HepG2 (cell line): ENCODE results near the gene CREM. TPM values are rescaled to one million over a fixed set of nuclear protein-coding genes. Genes with fewer than 3 reads are reported as not detected.

Experiments
- ATAC-seq: fragments of 200-7000 bp; cut with Tn5 transposase; 3 replicates; pipeline ENCODE4 v1.9.1; 2020; ENCODE audit warnings: mild to moderate bottlenecking, moderate library complexity
- BruUV-seq: library from RNA; stranded (reverse); fragments of 400-500 nt; replicated peaks from 2 replicates; lab custom pipeline; 2021; lab: Mats Ljungman, UMichigan
- CTCF ChIA-PET: fragments of 300-600 bp; formaldehyde crosslinking; extraction: SDS; loops from one replicate; lab custom pipeline; 2021; ENCODE audit warnings: low total read pairs, inconsistent platforms, low intra/inter-chr PET ratio; lab: Yijun Ruan, JAX
- POLR2A ChIA-PET: fragments of 350-600 bp; sonication (Branson Sonifier 250); formaldehyde crosslinking; loops from one replicate; lab custom pipeline; 2020; ENCODE audit warnings: antibody characterized with exemption, inconsistent platforms; lab: Yijun Ruan, JAX
- DNase-seq: peaks from one replicate; pipeline ENCODE4 v3.0.0-alpha.2; 2015; ENCODE audit warnings: low spot score
- FAIRE-seq: peaks from 3 replicates; lab custom pipeline; 2011; peaks lifted over from hg19 to GRCh38; lab: Jason Lieb, UNC
- H2AFZ ChIP-seq: one replicate; pipeline ENCODE4 v1.6.1; 2011; ENCODE audit warnings: low read length, inconsistent platforms
- H3K27ac ChIP-seq: fragments of 300-600 bp; 3 replicates; pipeline ENCODE4 v1.8.0; 2011; ENCODE audit warnings: mixed run types, mild to moderate bottlenecking, mixed read lengths, low read length, inconsistent platforms; ENCODE audit not compliant: insufficient read depth; ENCODE audit errors: extremely low read length
- H3K27me3 ChIP-seq, 2 experiments: fragments of 200-600 bp in 1 of 2; 2 replicates in 1 of 2; 3 replicates in 1 of 2; pipeline versions ENCODE4 v1.6.0 to v1.8.0; 2011; ENCODE audit warnings: low read length in 2 of 2, mild to moderate bottlenecking in 2 of 2, moderate library complexity in 2 of 2, inconsistent platforms in 1 of 2; ENCODE audit not compliant: insufficient read depth in 2 of 2, control insufficient read depth in 1 of 2
- H3K36me3 ChIP-seq, 2 experiments: fragments of 200-600 bp in 1 of 2; replicated peaks in 1 of 2; 2 replicates in 1 of 2; 3 replicates in 1 of 2; pipeline versions ENCODE4 v1.5.1 to v1.8.0; 2011; ENCODE audit warnings: low read length in 2 of 2, inconsistent platforms in 1 of 2; ENCODE audit not compliant: insufficient read depth in 2 of 2, control insufficient read depth in 1 of 2
- H3K4me1 ChIP-seq: 2 replicates; pipeline ENCODE4 v1.5.1; 2012; ENCODE audit warnings: low read length, inconsistent platforms; ENCODE audit not compliant: insufficient read depth
- H3K4me2 ChIP-seq: 2 replicates; pipeline ENCODE4 v1.6.0; 2011; ENCODE audit warnings: low read depth, low read length, inconsistent platforms
- H3K4me3 ChIP-seq, 3 experiments: fragments of 200-600 bp in 1 of 3; sonication (generic), shearing (Covaris generic) in 1 of 3; replicated peaks in 1 of 3; 2 replicates each; pipeline ENCODE4 v1.5.1; 2011 to 2016; ENCODE audit warnings: low read length in 3 of 3, inconsistent platforms in 2 of 3, low read depth in 2 of 3, mild to moderate bottlenecking in 2 of 3, control low read depth in 1 of 3, mixed read lengths in 1 of 3; ENCODE audit not compliant: insufficient read depth in 1 of 3
- H3K79me2 ChIP-seq: one replicate; pipeline ENCODE4 v1.6.1; 2011; ENCODE audit warnings: low read length, inconsistent platforms; ENCODE audit not compliant: insufficient read depth
- H3K9ac ChIP-seq: 2 replicates; pipeline ENCODE4 v1.6.0; 2011; ENCODE audit warnings: mild to moderate bottlenecking, low read depth, low read length, inconsistent platforms; ENCODE audit not compliant: insufficient read depth
- H3K9me3 ChIP-seq: 2 replicates; pipeline ENCODE4 v1.5.1; 2012; ENCODE audit warnings: mild to moderate bottlenecking, low read length
- H4K20me1 ChIP-seq: 2 replicates; pipeline ENCODE4 v1.6.0; 2011; ENCODE audit warnings: inconsistent platforms, mild to moderate bottlenecking, low read length, moderate library complexity; ENCODE audit not compliant: insufficient read depth
- AGO2 ChIP-seq: fragments of 200-400 bp; formaldehyde crosslinking; optimal IDR thresholded peaks from 2 replicates; pipeline ENCODE3; 2017; ENCODE audit warnings: mild to moderate bottlenecking, low read depth, low read length, moderate library complexity
- CBX5 ChIP-seq: sonication (generic); formaldehyde crosslinking; IDR thresholded peaks from 2 replicates; pipeline ENCODE4 v1.4.0; 2020; ENCODE audit warnings: missing genetic modification reagents, borderline replicate concordance
- CEBPZ ChIP-seq: IDR thresholded peaks from 2 replicates; pipeline ENCODE4 v1.6.1; 2012; ENCODE audit warnings: low read length, improper control_type of control experiment
- KMT2B ChIP-seq: IDR thresholded peaks from 2 replicates; pipeline ENCODE4 v1.6.1; 2016; ENCODE audit warnings: missing genetic modification reagents, missing compliant biosample characterization
- NFYC ChIP-seq: IDR thresholded peaks from 2 replicates; pipeline ENCODE4 v1.6.1; 2016; ENCODE audit warnings: missing genetic modification reagents, missing compliant biosample characterization
- RXRB ChIP-seq: IDR thresholded peaks from 2 replicates; pipeline ENCODE4 v1.6.1; 2016; ENCODE audit warnings: borderline replicate concordance, missing genetic modification reagents, missing compliant biosample characterization
- TMF1 ChIP-seq: sonication (generic); formaldehyde crosslinking; IDR thresholded peaks from 2 replicates; pipeline ENCODE4 v1.8.1; 2022; ENCODE audit warnings: low read depth, missing genetic modification reagents
- ZBTB43 ChIP-seq: sonication (generic); formaldehyde crosslinking; conservative IDR thresholded peaks from 2 replicates; pipeline ENCODE4 v1.4.0; 2020; ENCODE audit warnings: missing genetic modification reagents
- ZNF580 ChIP-seq: IDR thresholded peaks from 2 replicates; pipeline ENCODE4 v1.6.1; 2016; ENCODE audit warnings: low read depth, borderline replicate concordance
- ZNF615 ChIP-seq: sonication (generic); formaldehyde crosslinking; IDR thresholded peaks from 2 replicates; pipeline ENCODE4 v1.5.0; 2020; ENCODE audit warnings: mild to moderate bottlenecking, missing genetic modification reagents, borderline replicate concordance
- WGBS: methylation state at CpG from one replicate; pipeline ENCODE4 v1.1.6; 2017; ENCODE audit warnings: low lambda C conversion rate; 5-methylcytosine and 5-hydroxymethylcytosine counted together
- in situ Hi-C: cut with HindIII; loops from 2 replicates; pipeline ENCODE4 v1.10.0; 2017; ENCODE audit warnings: low pct_unique_long_range_greater_than_20kb; ENCODE audit not compliant: extremely low pct_ligation_motif_present
- intact Hi-C: fragments of 100-400 bp; cut with micrococcal nuclease; formaldehyde crosslinking; loops from one replicate; pipeline ENCODE4 v1.10.0; 2022; ENCODE audit not compliant: unreplicated experiment
- polyA plus RNA-seq, 8 experiments: library from polyadenylated mRNA; depleted of rRNA in 3 of 8; stranded (reverse) in 7 of 8; unstranded in 1 of 8; fragments of >200 nt; fragmentation: Illumina TruSeq in 4 of 8; extraction: Trizol in 4 of 8; gene quantifications; 2 replicates each; pipeline versions ENCODE4 v1.2.1 to v1.2.3, GENCODE V29; 2011 to 2016; ENCODE audit warnings: low read depth in 4 of 8, missing spikeins in 1 of 8, mixed read lengths in 1 of 8; ENCODE audit not compliant: insufficient read depth in 1 of 8
- total RNA-seq, 5 experiments: library from RNA; depleted of rRNA; stranded (reverse); fragments of >200 nt; fragmentation: Illumina TruSeq; extraction: Trizol; gene quantifications; 2 replicates each; pipeline ENCODE4 v1.2.3, GENCODE V29; 2016; ENCODE audit warnings: low read depth in 1 of 5

CREM gene
- total and polyA plus RNA-seq, 2 of the 13 experiments (the other 11 are each of a cell fraction or from before 2014, with no cell fraction given): 21.3 to 25.4 TPM

GRCh38 chr10:35257057-35257983 is 130.7 kb downstream of the CREM start:
- no peak overlapping the region for H2AFZ ChIP-seq
- H3K27ac ChIP-seq: no peak overlapping the region
- no peaks in the 10 kb centered on the region for H4K20me1 ChIP-seq
- DNase-seq: no peak
- no peak for FAIRE-seq
- ATAC-seq: no peak
- no TSS peak for BruUV-seq
- no peak for TF ChIP-seq AGO2
- TF ChIP-seq KMT2B (CRISPR knock-in tag): no peak
- TF ChIP-seq RXRB: no peak
- no peak for TF ChIP-seq ZNF615 (CRISPR knock-in tag)
- TF ChIP-seq CEBPZ: no peak
- TF ChIP-seq NFYC (CRISPR knock-in tag): no peak
- TF ChIP-seq ZNF580 (CRISPR knock-in tag): no peak
- no peak for TF ChIP-seq ZBTB43 (CRISPR knock-in tag)
- TF ChIP-seq CBX5 (CRISPR knock-in tag): no peak
- TF ChIP-seq TMF1 (CRISPR knock-in tag): no peak
- no peak overlapping the region for H3K4me3 ChIP-seq
- WGBS: 48% methylated on average over 3 of the region's 3 CpGs
- intact Hi-C loops: no loop called here
- in situ Hi-C loops: no loop called here
- no peak overlapping the region for H3K9ac ChIP-seq
- H3K4me1 ChIP-seq: no peaks in the 10 kb centered on the region
- peaks cover 6% of the 10 kb centered on the region; the same call in 1 of the 2 replicates for H3K9me3 ChIP-seq
- no peaks in the 10 kb centered on the region for H3K79me2 ChIP-seq
- no peak overlapping the region for H3K4me2 ChIP-seq
- no peaks in the 10 kb centered on the region for H3K36me3 ChIP-seq
- ChIA-PET CTCF (no interaction called here), POLR2A (no interaction called here)
- H3K27me3 ChIP-seq: no peaks in the 10 kb centered on the region
